NCI-H2171 (cell line): ENCODE data around the gene CSTPP1.
"Not testable (repeated sequence)": the region's sequence is repeated elsewhere in the genome, so short reads cannot be mapped to it uniquely, and the experiment has no call there.

Experiments used
- DNase-seq: peaks from one replicate; lab custom pipeline; 2025; lab: John Stamatoyannopoulos, UW

The CSTPP1 gene

DNA sequence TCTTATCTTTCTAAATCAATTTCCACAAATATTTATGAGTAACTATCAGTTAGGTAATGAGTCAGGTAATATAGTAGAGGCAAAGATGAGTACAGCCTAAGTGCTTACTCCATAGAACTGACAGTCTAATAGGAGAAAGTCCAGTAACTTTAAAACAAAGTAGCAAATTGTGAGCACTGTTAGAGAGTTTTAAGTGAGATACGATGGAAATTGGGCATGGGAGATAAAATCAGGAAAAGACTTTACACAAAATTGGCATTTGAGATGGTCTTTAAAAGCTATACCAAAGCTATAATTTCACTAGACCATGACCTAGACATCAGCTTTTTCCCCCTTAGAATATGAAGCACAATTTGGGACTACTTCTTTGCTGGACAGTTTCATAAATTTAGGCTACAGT is 113.7 kb downstream of the CSTPP1 start:
- no peak for DNase-seq

DNA sequence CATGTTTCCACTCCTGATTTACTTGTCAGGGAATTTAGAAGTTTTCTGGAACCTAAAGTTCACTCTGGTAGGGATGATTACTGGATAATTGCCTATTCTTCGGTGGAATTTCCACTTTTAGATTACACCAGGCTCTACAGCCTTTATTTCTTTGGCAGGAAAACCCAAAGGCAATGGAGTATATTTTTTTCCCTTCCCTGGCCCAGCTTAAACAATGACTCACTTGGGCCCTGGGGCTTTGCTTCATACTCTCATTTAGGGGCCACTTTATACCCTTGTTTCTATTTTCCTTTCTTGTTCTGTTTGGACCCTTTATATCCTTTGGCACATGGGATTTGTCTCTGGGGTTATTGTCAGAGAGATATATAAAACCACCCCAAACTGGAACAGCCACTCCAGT is 114.7 kb downstream of the CSTPP1 start:
- DNase-seq: no peak

DNA sequence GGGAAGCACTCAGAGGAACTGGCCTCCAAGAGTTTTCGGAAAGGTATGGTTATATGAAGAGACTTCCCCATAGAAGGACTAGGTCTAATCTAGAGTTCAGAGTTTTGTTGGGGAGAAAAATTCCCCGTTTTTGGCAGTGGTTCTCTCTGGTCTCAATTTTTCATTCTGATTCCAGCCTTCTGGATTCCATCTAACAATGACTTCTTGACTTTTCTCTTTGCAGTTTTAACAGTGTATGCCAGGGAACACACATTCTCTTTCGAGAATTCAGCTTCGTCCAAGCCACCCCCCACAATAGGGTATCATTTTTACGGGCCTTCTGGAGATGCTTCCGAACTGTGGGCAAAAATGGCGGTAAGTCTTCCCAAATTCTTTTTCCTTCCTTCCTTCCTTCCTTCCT is 115.6 kb downstream of the CSTPP1 start:
- DNase-seq: no peak

DNA sequence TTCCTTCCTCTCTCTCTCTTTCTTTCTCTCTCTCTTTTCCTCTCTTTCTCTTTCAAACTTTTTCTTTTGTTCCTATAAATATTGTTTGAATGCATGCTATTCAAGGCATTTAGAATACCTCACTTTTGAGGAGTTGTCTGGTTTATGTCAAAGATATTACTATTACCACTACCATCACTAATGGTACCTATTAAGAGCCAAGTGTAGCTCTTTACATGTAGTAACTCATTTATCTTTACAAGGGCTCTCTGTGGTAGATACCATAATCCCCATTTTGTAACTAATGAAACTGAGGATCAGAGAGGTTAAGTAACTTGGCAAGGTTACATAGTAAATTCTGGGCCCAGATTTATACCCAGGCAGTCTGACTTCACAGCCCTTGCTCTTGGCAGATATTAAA is 116.0 kb downstream of the CSTPP1 start:
- DNase-seq: no peak

DNA sequence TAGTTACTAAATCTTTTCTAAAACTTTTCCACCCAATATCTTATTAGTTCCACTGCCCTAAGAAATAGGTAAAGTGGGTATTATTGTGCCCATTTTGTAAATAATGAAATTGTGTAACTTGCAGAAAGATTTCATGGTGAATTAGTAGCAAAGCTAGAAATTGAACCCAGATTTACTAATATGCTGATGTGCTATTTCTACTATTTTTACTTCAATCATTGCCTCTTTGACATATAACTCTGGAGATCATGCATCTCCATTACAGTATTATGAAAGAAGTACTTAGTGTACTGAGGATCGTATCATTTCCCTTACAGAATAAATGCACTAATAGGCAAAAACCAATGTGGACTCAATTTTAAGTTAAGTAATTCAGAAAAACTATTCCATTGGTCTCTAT is 119.0 kb downstream of the CSTPP1 start:
- no peak for DNase-seq

DNA sequence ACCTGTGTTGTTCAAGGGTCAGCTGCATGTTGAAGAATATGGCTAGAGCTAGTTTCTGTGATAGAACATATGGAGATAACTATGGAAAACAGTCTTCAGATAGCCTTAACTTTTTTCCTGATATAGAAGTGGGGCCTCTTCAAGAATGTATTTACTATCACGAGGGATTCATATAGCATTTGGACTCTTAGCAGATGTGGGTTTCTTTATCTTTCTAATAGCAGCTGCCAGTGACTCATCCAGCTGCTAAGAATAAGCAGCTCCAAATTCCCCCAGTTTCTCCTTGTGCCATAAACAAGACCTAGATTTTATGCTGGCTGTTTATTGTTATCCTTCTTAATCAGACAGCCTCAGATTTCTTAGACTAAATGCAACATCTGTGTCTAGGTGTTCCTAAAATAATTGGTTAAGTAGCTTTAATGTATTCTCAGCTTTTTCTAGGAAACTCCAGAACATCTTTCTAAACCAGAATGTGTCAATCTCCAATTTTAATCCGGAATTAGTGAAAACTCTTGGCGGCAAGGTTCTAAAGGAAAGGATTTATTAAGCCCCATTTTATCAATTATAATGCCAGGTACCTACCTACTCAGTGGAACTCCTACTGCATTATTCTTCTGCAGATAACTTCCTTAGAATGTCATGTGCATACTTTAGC is 119.8 kb downstream of the CSTPP1 start:
- no peak for DNase-seq

GRCh38 chr11:47057365-47057764 is 120.8 kb downstream of the CSTPP1 start:
- DNase-seq: no peak

DNA sequence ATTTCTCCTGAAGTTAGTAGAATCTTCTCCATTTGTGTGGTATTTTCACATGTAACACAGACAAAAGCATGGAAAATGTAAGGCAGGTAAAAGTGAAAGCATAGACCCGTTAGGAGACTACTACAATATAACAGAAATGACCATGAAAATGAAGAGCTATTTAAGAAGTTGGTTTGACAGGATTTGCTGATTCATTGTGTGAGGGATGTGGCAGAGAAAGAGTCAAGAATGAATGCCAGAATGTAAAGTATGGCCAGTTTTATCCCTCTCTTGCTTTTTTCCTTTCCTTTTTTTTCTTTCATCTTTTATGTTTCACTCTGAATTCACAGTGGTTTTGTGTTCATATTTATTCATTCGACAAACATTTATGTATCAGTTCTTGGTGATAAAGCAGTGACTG is 124.2 kb downstream of the CSTPP1 start:
- DNase-seq: no peak

- no peak for DNase-seq
Observed at GRCh38 chr11:47061429-47062178, 125.0 kb downstream of the CSTPP1 start.

GRCh38 chr11:47062736-47063135 is 126.2 kb downstream of the CSTPP1 start:
- no peak for DNase-seq

GRCh38 chr11:47067401-47067800 is 130.8 kb downstream of the CSTPP1 start:
- DNase-seq: no peak

DNA sequence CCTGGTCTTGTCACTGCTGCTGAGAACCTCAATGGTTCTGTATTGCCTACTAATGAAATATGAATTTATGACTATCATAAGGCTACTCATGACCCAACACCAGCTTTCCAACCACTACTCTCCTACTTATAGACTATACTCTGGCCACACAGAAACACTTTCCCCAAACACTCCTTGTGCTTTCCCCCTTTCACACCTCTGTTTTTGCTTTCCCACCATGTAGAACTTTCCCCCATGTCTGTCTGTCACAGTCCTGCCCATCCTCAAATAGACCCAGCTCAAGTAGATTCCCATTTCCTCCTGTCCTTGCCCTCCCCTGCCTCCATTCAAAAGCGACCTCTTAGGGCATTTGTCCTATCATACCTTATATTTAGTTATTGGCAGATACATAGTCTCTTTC is 134.2 kb downstream of the CSTPP1 start:
- no peak for DNase-seq

DNA sequence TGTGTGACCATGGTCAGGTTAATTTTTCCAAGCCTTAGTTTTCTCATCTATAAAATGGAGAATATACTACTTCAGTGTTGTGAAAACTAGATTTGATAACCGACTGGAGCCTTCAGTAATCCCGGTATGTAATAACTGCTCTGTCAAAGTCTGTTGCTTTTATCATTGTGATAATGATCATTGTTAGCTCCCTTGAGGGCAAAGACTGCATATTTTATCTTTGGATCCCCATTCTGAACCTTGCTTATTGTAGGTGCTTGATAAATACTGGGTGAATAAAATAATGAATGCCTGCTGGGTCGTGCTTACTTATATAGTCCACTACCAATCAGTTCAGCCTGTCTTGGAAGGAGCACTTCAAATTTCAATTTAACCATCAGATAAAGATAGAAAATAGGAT is 134.8 kb downstream of the CSTPP1 start:
- DNase-seq: no peak

- DNase-seq: no peak
Observed at GRCh38 chr11:47071791-47072261, 135.3 kb downstream of the CSTPP1 start.

- DNase-seq: no peak
Observed at GRCh38 chr11:47078751-47079521, 142.4 kb downstream of the CSTPP1 start.

DNA sequence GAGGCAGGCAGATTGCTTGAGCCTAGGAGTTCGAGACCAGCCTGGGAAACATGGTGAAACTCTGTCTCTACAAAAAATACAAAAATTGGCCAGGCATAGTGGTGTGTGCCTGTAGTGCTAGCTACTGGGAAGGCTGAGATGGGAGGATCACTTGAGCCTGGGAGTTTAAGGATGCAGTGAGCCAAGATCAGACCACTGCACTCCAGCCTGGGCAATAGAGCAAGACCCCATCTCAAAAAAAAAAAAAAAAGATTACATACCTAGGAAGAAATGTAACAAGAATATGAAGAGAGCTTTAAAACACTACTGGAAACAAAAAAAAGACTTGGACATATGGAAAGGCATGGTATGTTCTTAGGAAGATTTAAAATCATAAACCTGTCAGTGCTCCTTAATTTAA is 144.2 kb downstream of the CSTPP1 start:
- DNase-seq: not testable (repeated sequence)

GRCh38 chr11:47083913-47084312 is 147.4 kb downstream of the CSTPP1 start:
- no peak for DNase-seq

GRCh38 chr11:47087801-47088200 is 151.2 kb downstream of the CSTPP1 start:
- DNase-seq: no peak

- no peak for DNase-seq
Observed at GRCh38 chr11:47093541-47093940, 157.0 kb downstream of the CSTPP1 start.

- DNase-seq: not testable (repeated sequence)
Observed at GRCh38 chr11:47096871-47097270, 160.3 kb downstream of the CSTPP1 start.

DNA sequence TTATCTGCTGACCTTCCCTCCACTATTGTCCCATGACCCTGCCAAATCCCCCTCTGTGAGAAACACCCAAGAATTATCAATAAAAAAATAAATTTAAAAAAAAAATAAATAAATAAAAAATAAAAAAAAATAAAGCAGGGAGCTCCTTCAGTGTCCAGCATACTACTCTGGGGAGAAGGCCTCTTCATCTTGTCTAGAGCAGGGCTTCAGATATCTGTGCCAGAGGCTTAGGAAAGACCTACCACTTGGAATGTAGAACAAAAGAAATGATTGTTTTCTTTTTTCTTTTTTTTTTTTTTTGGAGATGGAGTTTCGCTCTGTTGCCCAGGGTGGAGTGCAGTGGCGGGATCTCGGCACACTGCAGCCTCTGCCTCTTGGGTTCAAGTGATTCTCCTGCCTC is 161.7 kb downstream of the CSTPP1 start:
- DNase-seq: not testable (repeated sequence)

- no peak for DNase-seq
Observed at GRCh38 chr11:47099214-47099917, 162.8 kb downstream of the CSTPP1 start.
